ENCODE measurements around the gene CPNE8. TPM values are rescaled to one million over a fixed set of nuclear protein-coding genes. Genes with fewer than 3 reads are reported as not detected.

The CPNE8 gene
- polyA plus RNA-seq, 1 donor (not counting 4 experiments of a cell fraction or from before 2014, with no cell fraction given), result 25.7 TPM

- Histone ChIP-seq H3K27ac (ENCODE audit: control insufficient read depth, insufficient read depth, low read length) (no peak overlapping the region), H3K4me1 (ENCODE audit: control insufficient read depth, extremely low read depth, insufficient read depth, low read length) (no peaks in the 10 kb centered on the region), H3K4me2 (ENCODE audit: control insufficient read depth, extremely low read depth, insufficient read depth, low read depth, low read length) (no peak overlapping the region), H3K4me3 (ENCODE audit: control insufficient read depth in 2 of 3, extremely low read depth in 1 of 3, insufficient read depth in 2 of 3, low read depth in 1 of 3, low read length in 3 of 3) (no peak overlapping the region), H3K27me3 (ENCODE audit: control insufficient read depth, extremely low read depth, insufficient read depth, low read length) (no peaks in the 10 kb centered on the region), H3K9me1 (ENCODE audit: control insufficient read depth, extremely low read depth, insufficient read depth, low read length) (no peaks in the 10 kb centered on the region), H4K20me1 (ENCODE audit: control insufficient read depth, extremely low read depth, insufficient read depth, low read length) (no peaks in the 10 kb centered on the region), H3K79me2 (ENCODE audit: control insufficient read depth, insufficient read depth, low read length) (no peaks in the 10 kb centered on the region), H3K9me3 (ENCODE audit: control insufficient read depth, low read depth, low read length) (no peaks in the 10 kb centered on the region), H2AFZ (ENCODE audit: control insufficient read depth, low read length) (no peak overlapping the region), H3K9ac (ENCODE audit: control insufficient read depth, extremely low read depth, insufficient read depth, low read length) (no peak overlapping the region), H3K36me3 (ENCODE audit: control insufficient read depth in 2 of 2, extremely low read depth in 1 of 2, insufficient read depth in 2 of 2, low read length in 2 of 2) (no peaks in the 10 kb centered on the region)
- DNase-seq (ENCODE audit: low read depth, low spot score) (no peak), FAIRE-seq (no peak)
- dilution Hi-C loops (cut with MboI; ENCODE audit: extremely low pct_ligation_motif_present, low sequenced_read_pairs), result no loop called here
- TF ChIP-seq, protein P1, sequence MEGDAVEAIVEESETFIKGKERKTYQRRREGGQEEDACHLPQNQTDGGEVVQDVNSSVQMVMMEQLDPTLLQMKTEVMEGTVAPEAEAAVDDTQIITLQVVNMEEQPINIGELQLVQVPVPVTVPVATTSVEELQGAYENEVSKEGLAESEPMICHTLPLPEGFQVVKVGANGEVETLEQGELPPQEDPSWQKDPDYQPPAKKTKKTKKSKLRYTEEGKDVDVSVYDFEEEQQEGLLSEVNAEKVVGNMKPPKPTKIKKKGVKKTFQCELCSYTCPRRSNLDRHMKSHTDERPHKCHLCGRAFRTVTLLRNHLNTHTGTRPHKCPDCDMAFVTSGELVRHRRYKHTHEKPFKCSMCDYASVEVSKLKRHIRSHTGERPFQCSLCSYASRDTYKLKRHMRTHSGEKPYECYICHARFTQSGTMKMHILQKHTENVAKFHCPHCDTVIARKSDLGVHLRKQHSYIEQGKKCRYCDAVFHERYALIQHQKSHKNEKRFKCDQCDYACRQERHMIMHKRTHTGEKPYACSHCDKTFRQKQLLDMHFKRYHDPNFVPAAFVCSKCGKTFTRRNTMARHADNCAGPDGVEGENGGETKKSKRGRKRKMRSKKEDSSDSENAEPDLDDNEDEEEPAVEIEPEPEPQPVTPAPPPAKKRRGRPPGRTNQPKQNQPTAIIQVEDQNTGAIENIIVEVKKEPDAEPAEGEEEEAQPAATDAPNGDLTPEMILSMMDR (optimal IDR thresholded peaks at IDR 0.05 in 1 of 3, IDR thresholded peaks at IDR 0.05 in 1 of 3, conservative IDR thresholded peaks at IDR 0.05 in 1 of 3; ENCODE audit: extremely low read depth in 1 of 3, insufficient read depth in 2 of 3, low read length in 3 of 3), result no peak
- no peak for TF ChIP-seq EZH2 (IDR thresholded peaks at IDR 0.05; ENCODE audit: low read length)
Observed at GRCh38 chr12:38746744-38747143, 158.6 kb downstream of the CPNE8 start.

- Histone ChIP-seq H4K20me1 (ENCODE audit: control insufficient read depth, extremely low read depth, insufficient read depth, low read length) (no peaks in the 10 kb centered on the region), H2AFZ (ENCODE audit: control insufficient read depth, low read length) (no peak overlapping the region), H3K79me2 (ENCODE audit: control insufficient read depth, insufficient read depth, low read length) (no peaks in the 10 kb centered on the region), H3K36me3 (ENCODE audit: control insufficient read depth in 2 of 2, extremely low read depth in 1 of 2, insufficient read depth in 2 of 2, low read length in 2 of 2) (no peaks in the 10 kb centered on the region), H3K4me2 (ENCODE audit: control insufficient read depth, extremely low read depth, insufficient read depth, low read depth, low read length) (no peak overlapping the region), H3K4me1 (ENCODE audit: control insufficient read depth, extremely low read depth, insufficient read depth, low read length) (no peaks in the 10 kb centered on the region), H3K4me3 (ENCODE audit: control insufficient read depth in 2 of 3, extremely low read depth in 1 of 3, insufficient read depth in 2 of 3, low read depth in 1 of 3, low read length in 3 of 3) (no peak overlapping the region), H3K27ac (ENCODE audit: control insufficient read depth, insufficient read depth, low read length) (no peak overlapping the region), H3K9me1 (ENCODE audit: control insufficient read depth, extremely low read depth, insufficient read depth, low read length) (no peaks in the 10 kb centered on the region), H3K27me3 (ENCODE audit: control insufficient read depth, extremely low read depth, insufficient read depth, low read length) (no peaks in the 10 kb centered on the region), H3K9me3 (ENCODE audit: control insufficient read depth, low read depth, low read length) (no peaks in the 10 kb centered on the region), H3K9ac (ENCODE audit: control insufficient read depth, extremely low read depth, insufficient read depth, low read length) (no peak overlapping the region)
- no peak for FAIRE-seq
- no peak for DNase-seq (ENCODE audit: low read depth, low spot score)
- dilution Hi-C loops (cut with MboI; ENCODE audit: extremely low pct_ligation_motif_present, low sequenced_read_pairs), result no loop called here
- TF ChIP-seq, protein P1 (optimal IDR thresholded peaks at IDR 0.05 in 1 of 3, IDR thresholded peaks at IDR 0.05 in 1 of 3, conservative IDR thresholded peaks at IDR 0.05 in 1 of 3; ENCODE audit: extremely low read depth in 1 of 3, insufficient read depth in 2 of 3, low read length in 3 of 3), result no peak
- TF ChIP-seq EZH2 (IDR thresholded peaks at IDR 0.05; ENCODE audit: low read length), result no peak
Observed at GRCh38 chr12:38745601-38746000, 159.8 kb downstream of the CPNE8 start.
